GM18502 (cell line): ENCODE results near the gene LHX2.
A peak's percentile ranks its signal among the peaks of the same experiment; 100 is the strongest.
"Not testable (repeated sequence)": the region's sequence is repeated elsewhere in the genome, so short reads cannot be mapped to it uniquely, and the experiment has no call there.

Source experiments
- ATAC-seq: cut with Tn5 transposase; IDR thresholded peaks from one replicate; pipeline ENCODE4 v1.9.1; 2021; ENCODE audit warnings: mild to moderate bottlenecking; ENCODE audit not compliant: unreplicated experiment, poor library complexity

LHX2 gene

GRCh38 chr9:124011460-124012301, at the start of gene LHX2:
Gene LHX2 (plus strand): TSS chr9:124011768. CDS start chr9:124012349, 581 bp downstream.
- no peak for ATAC-seq

GRCh38 chr9:123964761-123965160, 46.8 kb upstream of the LHX2 start:
- ATAC-seq, result no peak

GRCh38 chr9:123965801-123966686, 45.5 kb upstream of the LHX2 start:
- no peak for ATAC-seq

- ATAC-seq, result no peak
Observed at GRCh38 chr9:123967323-123967722, 44.2 kb upstream of the LHX2 start.

GRCh38 chr9:123972618-123973017, 39.0 kb upstream of the LHX2 start:
- ATAC-seq, result no peak

- ATAC-seq, result no peak
Observed at GRCh38 chr9:123973590-123974223, 37.9 kb upstream of the LHX2 start.

- ATAC-seq, result no peak
Observed at GRCh38 chr9:123974471-123974870, 37.1 kb upstream of the LHX2 start.

GRCh38 chr9:123975871-123976270, 35.7 kb upstream of the LHX2 start:
- no peak for ATAC-seq

GRCh38 chr9:123976579-123976978, 35.0 kb upstream of the LHX2 start:
- ATAC-seq, result not testable (repeated sequence)

GRCh38 chr9:123978981-123979380, 32.6 kb upstream of the LHX2 start:
- no peak for ATAC-seq

- ATAC-seq, result no peak
Observed at GRCh38 chr9:123982535-123982934, 29.0 kb upstream of the LHX2 start.

- ATAC-seq, result no peak
Observed at GRCh38 chr9:123983047-123983446, 28.5 kb upstream of the LHX2 start.

- no peak for ATAC-seq
Observed at GRCh38 chr9:123984802-123985201, 26.8 kb upstream of the LHX2 start.

GRCh38 chr9:123985869-123986268, 25.7 kb upstream of the LHX2 start:
- no peak for ATAC-seq

- no peak for ATAC-seq
Observed at GRCh38 chr9:123990427-123990826, 21.1 kb upstream of the LHX2 start.

GRCh38 chr9:123992679-123993078, 18.9 kb upstream of the LHX2 start:
- not testable (repeated sequence) for ATAC-seq

GRCh38 chr9:123996731-123997421, 14.7 kb upstream of the LHX2 start:
- peak; percentile 47 for ATAC-seq

GRCh38 chr9:123997665-123998277, 13.8 kb upstream of the LHX2 start:
- ATAC-seq, result peak; percentile 70

- ATAC-seq, result no peak
Observed at GRCh38 chr9:123998278-123998925, 13.2 kb upstream of the LHX2 start.
